ENCODE data around the gene CYP4F11.
"Not testable (repeated sequence)": the region's sequence is repeated elsewhere in the genome, so short reads cannot be mapped to it uniquely, and the experiment has no call there.

Gene CYP4F11

DNA sequence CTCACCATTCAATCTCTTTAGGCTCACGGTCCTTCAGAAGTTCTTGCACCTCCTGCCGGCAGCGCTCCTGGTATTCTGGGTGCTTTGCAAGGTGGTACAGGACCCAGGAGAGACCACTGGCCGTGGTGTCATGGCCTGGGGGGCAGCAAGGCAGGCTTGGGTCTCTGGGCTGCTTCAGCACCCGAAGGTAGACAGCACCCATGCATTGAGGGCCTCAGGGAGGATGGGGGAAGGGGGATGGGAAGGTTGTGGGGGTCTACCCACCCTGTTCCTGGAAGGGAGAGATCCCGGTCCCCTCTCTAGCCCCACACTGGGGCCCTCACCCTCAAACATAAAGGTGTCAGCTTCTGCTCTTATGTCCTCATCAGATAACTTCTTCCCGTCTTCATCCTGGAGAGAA, 48.4 kb downstream of the CYP4F11 start:
- DNase-seq (ENCODE audit: low read depth in 4 of 4, low spot score in 1 of 4), result no peak

DNA sequence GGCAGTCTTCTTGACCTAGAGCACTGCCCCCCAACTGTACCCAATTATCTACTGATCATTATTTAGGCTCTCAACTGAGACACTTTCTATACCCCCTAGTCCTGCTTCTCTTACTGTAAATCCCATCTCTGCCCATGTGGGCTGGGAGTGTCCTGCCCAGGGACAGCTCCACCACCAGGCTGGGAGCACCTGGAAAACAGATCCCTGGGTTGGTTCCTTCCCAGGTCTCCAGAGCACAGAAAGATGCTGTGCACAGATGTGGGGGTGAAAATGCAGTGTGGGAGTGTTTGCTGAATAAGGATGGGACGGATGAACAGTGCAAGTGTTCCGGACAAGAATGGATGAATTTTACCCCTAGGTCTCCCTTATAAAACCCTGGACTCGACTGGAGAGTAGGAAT, 49.2 kb downstream of the CYP4F11 start:
- no peak for DNase-seq (ENCODE audit: low read depth in 4 of 4, low spot score in 1 of 4)

GRCh38 chr19:15883329-15883728, 51.0 kb downstream of the CYP4F11 start:
- DNase-seq (ENCODE audit: low read depth in 4 of 4, low spot score in 1 of 4), result not testable (repeated sequence)

- DNase-seq (ENCODE audit: low read depth in 4 of 4, low spot score in 1 of 4), result no peak
Observed at GRCh38 chr19:15874821-15875474, 59.4 kb downstream of the CYP4F11 start.

- not testable (repeated sequence) for DNase-seq (ENCODE audit: low read depth in 4 of 4, low spot score in 1 of 4)
Observed at GRCh38 chr19:15873771-15874170, 60.6 kb downstream of the CYP4F11 start.

DNA sequence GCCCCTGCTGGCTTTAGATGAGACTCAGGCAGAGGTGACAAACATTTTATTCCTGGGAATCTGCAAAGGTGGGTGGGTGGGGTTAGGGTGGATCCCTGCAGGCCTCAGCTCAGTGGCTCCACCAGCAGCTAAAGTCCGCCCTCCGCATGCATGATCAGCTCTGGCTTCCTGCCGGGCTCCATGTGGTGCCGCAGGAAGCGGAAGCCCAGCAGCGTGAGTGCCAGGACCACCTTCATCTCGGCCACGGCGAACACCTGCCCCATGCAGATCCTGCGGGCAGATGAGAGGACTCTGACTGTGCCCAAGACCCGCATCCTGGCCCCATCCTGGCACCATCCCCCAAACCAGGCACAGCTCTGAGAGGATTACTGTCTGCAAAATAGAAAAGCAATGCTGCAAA, 62.8 kb downstream of the CYP4F11 start:
- DNase-seq (ENCODE audit: low read depth in 4 of 4, low spot score in 1 of 4), result peak in 2 of 4 experiments; percentile 2 to 5

DNA sequence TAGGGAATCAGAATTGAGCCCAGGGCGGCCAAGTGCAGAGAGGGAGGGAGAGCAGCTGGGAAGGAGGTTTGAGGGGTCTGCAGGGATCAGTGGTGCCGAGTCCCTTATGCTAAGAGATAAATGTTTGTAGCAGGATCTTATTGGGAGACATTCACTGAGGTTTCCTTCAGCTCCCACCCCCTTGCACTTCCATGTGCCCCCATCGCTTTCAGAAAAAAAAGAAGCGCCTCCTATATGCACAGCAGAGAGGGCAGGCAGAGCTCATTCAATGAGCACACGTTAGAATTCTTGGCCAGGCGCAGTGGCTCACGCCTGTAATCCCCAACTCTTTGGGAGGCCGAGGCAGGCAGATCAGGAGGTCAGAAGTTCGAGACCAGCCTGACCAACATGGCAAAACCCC, 64.5 kb downstream of the CYP4F11 start:
- no peak for DNase-seq (ENCODE audit: low read depth in 4 of 4, low spot score in 1 of 4)

DNA sequence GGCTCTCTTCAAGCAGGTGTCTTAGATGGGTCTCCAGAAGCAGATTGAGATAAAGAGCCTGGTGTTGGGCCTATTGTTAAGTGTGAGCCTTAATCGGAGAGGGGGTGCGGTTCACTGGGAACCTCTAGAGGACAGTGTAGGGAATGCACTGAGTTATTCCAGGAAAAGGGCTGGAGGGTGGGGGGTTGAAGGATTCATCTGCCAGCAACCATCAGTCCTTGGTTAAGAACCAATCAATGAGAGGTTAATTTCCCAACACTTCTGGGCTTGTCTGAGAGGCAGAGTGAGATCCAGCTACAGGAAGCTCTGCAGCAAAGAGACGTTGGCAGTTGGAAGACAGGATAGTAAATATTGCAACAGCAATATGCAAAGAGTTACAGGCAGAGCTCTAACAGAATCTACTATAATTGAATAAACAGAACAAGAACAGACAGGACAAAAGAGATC, 65.2 kb downstream of the CYP4F11 start:
- DNase-seq (ENCODE audit: low read depth in 4 of 4, low spot score in 1 of 4), result peak in 3 of 4 experiments; percentile 3 to 21 (median 4)

DNA sequence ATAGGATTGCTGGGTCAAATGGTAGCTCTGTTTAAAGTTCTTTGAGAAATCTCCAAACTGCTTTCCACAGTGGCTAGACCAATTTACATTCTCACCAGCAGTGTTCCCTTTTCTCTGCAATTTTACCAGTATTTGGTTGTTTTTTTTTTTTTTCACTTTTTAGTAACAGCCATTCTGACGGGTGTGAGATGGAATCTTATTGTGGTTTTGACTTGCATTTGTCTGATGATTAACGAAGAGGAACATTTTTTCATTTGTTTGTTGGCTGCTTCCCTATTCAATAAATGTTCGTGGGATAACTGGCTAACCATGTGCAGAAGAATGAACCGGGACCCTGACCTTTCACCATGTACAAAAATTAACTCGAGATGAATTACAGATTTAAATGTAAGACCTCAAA, 67.7 kb downstream of the CYP4F11 start:
- DNase-seq (ENCODE audit: low read depth in 4 of 4, low spot score in 1 of 4), result no peak

DNA sequence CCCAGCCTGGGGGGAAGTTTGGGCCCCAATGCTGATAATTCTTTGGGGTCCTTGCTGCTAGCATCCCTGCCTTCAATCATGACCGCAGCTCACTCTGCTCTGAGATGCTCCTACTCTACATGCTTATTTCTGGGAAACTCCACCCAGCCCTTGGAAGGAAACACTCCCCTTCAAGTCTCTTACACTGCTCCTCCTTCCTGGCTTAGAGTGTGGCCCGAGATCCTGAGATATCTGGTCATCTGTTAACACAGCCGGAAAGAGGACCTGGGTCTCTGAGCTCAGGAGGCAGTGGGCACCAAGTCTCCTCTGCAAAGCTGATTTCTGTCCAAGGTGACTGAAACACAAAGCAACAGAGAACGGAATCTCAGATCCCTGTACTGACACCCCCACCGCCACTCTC, 69.5 kb downstream of the CYP4F11 start:
- DNase-seq (ENCODE audit: low read depth in 4 of 4, low spot score in 1 of 4), result no peak

GRCh38 chr19:15863272-15863671, 71.1 kb downstream of the CYP4F11 start:
- DNase-seq (ENCODE audit: low read depth in 4 of 4, low spot score in 1 of 4), result no peak

GRCh38 chr19:15862444-15862843, 71.9 kb downstream of the CYP4F11 start:
- DNase-seq (ENCODE audit: low read depth in 4 of 4, low spot score in 1 of 4), result no peak
